Measurements from ENCODE around the gene KL.

- no peak for TF ChIP-seq ZNF331 (CRISPR knock-in tag; IDR thresholded peaks at IDR 0.05; ENCODE audit: low read depth)
- TF ChIP-seq CTCF (conservative IDR thresholded peaks at IDR 0.05; ENCODE audit: low read depth in 2 of 2), result no peak
- TF ChIP-seq POLR2AphosphoS5 (IDR thresholded peaks at IDR 0.05; ENCODE audit: low read depth), result no peak
- no peak for TF ChIP-seq STAT1 (IDR thresholded peaks at IDR 0.05; ENCODE audit: unreplicated experiment)
- no peak for TF ChIP-seq REST (IDR thresholded peaks at IDR 0.05; ENCODE audit: unreplicated experiment)
- no peak for TF ChIP-seq EZH2phosphoT487 (IDR thresholded peaks at IDR 0.05; ENCODE audit: unreplicated experiment)
- TF ChIP-seq CREB1 (CRISPR knock-in tag; IDR thresholded peaks at IDR 0.05; ENCODE audit: low read depth), result no peak
- TF ChIP-seq EZH2 (IDR thresholded peaks at IDR 0.05; ENCODE audit: low read depth, unreplicated experiment), result no peak
- TF ChIP-seq JUNB (IDR thresholded peaks at IDR 0.05; ENCODE audit: unreplicated experiment), result no peak
- no peak for TF ChIP-seq ZNF462 (CRISPR knock-in tag; IDR thresholded peaks at IDR 0.05)
- TF ChIP-seq NANOG (IDR thresholded peaks at IDR 0.05; ENCODE audit: borderline replicate concordance), result no peak
- TF ChIP-seq ZNF114 (CRISPR knock-in tag; IDR thresholded peaks at IDR 0.05), result no peak
- TF ChIP-seq ETS1 (IDR thresholded peaks at IDR 0.05), result no peak
Observed at GRCh38 chr13:33103457-33103856, 87.2 kb downstream of the KL start.
